ENCODE results near the gene GPR84.
A peak's percentile ranks its signal among the peaks of the same experiment; 100 is the strongest.

The GPR84 gene

GRCh38 chr12:54373649-54374561 lies 9.6 kb upstream of the GPR84 start:
- peak in 1 of 14 donors; percentile 42 for DNase-seq

DNA sequence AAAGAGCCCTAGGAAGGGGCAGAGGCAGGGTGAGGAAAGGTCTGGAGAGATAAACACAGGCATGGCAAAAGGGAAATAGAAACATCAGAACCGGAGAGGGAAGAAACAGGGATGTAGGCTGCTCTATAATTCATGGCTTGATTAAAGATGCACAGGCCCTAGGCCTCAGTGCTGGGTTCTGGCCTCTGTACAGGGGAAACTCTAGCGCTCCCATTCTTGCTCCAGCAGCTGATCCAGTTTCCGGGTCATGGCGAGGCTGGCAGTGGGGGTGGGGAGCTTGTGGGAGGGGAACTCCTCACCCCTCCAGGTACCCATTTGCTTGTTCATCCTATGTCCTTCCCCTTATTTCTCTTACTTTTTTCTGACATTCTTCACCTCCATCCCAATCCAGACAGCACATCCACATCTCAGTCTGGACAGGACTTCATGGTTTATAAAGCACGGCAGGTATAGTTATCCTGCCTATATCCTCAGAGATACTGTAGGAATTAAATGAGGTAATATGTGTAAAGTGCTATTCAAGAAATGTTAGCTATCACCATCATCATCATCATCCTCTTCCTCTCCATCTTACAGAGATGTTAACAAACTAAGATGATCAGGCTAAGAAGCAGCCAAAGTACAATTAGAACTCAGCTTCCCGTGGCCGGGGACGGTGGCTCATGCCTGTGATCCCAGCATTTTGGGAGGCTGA lies 8.0 kb upstream of the GPR84 start:
- DNase-seq, result no peak

DNA sequence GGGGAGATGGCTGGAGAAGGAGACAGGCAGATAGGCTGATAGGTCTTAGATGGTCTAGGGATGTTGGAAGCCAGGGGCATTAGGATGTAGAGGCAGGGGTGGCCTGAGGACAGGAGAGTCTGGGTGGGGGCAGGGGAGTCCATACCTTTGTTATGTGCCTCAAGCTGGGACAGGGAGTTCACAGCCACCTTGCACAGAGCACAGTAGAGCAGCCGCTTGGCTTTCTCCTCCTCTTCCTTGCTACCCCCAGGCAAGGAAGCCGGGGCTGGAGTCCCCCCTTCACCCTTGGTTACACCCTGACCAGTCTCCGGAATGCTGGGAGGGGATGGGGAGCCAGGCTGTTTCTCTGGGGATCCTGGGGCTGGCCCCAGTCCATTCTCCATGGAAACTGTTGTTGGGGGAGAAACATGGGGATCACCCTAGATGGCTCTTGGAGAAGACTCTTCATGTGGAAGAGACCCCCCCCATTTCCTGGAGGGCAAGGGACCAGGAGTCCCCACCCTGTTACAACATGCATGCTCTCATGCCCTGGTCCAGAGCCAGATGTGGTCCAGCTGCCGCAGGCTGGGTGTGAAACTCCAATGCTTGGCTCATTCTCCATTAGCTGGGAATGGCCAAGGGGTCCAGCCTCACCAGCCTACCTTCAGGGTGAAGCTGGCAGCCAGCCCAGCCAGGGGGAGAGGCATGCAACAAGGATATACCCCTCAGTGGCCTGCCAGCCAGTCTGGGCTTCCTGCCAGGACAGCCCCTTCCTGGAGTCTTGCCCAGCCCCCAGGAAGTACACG lies 7.2 kb upstream of the GPR84 start:
- DNase-seq, result peak in 7 of 14 donors; percentile 26 to 73 (median 63)

- DNase-seq, result peak in 12 of 14 donors; percentile 36 to 86 (median 64)
Measured at GRCh38 chr12:54370171-54370730, 6.0 kb upstream of the GPR84 start.

DNA sequence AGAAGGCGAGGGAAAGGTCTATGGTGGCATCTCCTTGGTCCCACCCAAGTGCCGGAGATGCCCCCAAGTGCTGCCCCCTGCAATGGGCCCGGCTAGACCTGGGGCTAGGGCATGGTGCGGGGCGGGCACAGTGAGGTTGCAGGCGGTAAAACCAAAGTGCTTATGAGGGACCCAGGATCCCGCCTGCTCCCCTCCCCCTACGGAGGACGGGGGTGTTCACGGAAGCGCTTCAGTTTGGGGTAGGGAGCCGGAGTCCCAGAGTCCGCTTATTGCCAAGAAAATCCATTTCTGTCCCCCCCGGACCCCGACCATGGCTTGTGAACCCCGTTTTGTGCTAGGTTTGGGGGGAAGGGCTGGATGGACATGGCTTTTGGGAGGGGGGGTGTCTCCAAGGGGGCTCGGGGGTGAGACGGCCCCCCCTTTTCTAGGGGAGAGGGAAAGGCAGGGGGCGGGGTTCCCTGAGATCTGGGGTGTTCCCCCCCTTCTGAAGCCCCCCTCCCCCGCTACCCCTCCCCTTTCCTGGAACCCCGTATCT lies 5.4 kb upstream of the GPR84 start:
- no peak for DNase-seq

- DNase-seq, result peak in 12 of 14 donors; percentile 39 to 83 (median 74)
Measured at GRCh38 chr12:54368709-54369596, 4.7 kb upstream of the GPR84 start.

DNA sequence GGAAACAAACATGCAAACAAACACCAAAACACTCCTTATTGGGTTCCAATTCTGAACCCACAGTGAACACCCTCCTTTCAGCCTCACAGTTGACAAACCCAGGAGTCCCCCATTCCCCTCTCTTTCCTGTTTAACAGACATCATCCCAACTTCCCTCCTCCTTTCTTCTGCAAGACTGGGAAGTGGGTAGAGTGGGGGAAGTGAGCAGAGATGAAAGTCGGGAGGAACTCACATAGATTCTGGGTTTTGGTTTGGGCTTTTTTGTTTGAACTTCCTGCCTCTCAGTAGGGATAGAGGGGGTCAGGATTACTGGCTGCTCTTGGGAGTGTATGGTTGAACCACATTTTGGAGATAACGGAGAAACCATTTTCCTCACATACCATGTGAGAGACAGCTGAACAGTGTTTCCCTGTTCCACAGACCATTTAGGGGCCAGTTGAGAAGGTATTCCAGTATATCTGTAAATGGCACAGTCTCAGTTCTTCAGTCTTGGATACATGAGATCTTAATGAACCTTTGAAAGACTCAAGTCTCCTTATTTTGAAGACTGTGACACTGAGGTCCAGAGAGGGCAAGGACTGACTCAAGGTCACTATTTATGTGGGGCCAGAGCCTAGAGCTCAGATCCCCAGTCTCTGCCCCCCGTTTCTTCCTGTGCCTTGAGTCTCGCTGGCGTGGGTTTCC lies 3.9 kb upstream of the GPR84 start:
- DNase-seq, result no peak

DNA sequence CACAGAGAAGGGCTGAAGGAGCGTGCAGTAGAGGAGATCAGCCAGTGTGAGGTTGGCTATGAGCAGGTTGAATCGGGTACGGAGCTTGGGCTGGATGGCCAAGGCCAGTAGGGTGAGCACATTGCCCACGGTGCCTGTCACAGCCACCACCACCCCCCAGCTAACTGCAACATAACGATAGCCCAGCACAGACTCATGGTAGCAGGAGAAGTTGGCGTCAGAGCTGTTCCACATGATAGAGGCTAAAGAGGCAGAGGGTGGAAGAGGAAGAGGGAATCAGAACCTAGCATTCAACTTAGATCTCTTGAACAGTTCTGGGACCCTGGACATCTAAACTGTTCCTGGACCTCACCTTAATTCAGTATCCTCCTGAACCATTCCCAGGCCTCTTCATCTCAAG lies 668 bp downstream of the GPR84 start:
- DNase-seq, result no peak

DNA sequence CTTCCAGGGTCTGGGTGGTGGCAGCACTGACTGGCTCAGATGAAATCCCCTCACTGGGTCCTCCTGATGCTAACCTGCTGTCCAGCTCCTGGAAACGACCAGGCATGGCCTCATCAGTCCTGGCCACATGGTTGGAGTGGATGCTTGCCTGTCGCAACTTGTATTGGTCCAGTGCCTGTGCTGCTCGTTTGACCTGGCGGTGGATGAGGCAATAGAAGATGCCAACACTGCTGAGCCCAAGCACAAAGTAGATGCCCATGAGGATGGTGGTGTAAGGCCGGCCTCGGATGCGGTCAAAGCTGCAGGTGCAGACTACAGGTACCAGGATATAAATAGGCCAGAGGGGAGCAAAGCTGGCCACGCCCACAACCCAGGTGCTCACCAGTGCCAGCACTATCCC lies 1.2 kb downstream of the GPR84 start:
- DNase-seq, result no peak

DNA sequence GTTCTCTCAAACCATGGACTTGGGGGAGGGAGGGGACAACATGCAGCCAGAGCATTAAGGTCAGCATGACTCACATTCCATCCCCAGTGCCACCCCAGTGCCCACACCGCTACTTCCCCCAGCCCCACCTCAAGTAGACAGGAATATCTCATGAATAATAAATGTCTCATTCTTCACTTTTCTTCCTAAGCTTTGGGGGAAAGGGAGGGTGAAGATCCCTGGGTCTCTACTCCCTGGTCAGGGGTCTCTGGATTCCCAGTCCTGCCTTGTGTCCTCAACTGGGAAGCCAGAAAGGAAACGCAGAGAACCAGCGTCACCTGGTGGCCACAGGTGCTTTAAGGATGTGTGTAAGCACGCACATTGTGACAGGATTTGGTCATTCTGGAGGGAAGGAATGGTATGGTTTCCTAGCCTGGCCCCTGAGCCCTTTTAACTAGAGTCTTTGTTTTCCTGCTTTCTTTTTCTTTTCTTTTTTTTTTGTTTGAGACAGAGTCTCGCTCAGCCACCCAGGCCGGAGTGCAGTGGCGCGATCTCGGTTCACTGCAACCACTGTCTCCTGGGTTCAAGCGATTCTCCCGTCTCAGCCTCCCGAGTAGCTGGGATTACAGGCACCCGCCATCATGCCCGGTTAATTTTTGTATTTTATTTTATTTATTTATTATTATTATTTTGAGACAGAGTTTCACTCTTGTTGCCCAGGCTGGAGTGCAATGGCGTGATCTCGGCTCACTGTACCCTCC lies 3.4 kb downstream of the GPR84 start:
- DNase-seq, result peak in 11 of 14 donors; percentile 17 to 69 (median 50)

DNA sequence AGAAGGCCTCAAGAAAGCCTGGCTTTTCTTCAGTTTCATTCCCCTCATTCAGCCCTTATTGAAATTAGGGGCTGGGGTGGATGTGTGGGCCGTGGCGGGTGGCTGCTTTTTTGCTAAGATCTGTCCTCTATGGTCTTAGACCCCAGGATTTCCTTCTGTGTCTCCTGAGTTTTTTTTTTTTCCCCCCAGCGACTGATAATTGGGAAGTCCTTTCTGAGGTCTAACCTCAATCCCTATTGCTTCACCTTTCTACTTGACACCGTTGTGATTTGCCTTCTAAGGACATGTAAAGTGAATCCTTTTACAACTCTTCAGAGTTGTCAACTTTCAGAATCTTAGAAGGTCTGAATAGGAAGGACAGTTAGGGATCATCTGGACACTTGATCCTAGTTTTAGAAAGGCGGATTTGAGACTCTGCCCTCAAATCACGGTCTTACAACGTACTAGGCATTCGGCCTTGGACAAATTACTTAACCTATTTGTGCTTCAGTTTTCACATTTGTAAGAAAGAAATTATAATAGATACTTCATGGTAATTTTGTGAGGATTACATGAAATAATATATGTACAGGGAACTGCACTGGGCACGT lies 4.4 kb downstream of the GPR84 start:
- no peak for DNase-seq

- DNase-seq, result peak; percentile 73 to 99 (median 95)
Measured at GRCh38 chr12:54358945-54359761, 5.1 kb downstream of the GPR84 start.

DNA sequence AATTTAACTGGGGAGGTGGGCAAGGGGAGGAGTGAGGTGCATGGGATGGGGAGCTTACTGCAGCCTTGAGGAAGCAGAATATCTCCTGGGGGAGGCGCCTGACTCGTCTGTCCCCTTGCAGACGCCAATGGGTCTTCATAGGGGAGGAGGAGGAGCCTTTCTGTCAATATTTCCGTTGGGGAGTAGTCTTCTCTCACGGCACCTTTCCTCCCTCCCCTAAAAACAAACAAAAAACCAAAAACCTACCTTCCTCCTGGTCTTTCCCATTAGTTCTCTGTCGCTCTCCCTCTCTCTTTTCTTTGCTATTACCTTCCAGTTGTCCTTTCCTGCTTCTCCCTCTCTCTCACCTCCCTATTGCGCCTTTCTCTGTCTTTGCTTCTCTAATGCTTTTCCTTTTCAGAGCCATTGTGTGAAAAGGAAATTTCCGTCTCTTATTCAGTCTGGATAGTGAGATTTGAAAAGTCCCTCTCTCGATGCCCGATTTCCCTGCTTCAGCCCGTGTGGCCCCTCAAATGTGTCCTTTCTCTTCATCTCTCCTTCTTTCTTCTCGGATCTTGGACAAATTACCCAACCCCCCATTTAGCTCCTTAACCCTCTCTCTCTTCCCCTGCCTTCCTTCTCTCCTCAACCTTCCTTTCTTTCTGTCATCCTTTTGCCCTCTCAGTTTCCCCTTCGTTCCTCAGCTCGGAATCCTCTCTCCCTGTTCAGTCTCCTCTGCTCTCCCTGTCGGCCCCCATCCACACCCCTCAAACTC lies 5.9 kb downstream of the GPR84 start:
- DNase-seq, result peak in 2 of 14 donors; percentile 61 to 79

DNA sequence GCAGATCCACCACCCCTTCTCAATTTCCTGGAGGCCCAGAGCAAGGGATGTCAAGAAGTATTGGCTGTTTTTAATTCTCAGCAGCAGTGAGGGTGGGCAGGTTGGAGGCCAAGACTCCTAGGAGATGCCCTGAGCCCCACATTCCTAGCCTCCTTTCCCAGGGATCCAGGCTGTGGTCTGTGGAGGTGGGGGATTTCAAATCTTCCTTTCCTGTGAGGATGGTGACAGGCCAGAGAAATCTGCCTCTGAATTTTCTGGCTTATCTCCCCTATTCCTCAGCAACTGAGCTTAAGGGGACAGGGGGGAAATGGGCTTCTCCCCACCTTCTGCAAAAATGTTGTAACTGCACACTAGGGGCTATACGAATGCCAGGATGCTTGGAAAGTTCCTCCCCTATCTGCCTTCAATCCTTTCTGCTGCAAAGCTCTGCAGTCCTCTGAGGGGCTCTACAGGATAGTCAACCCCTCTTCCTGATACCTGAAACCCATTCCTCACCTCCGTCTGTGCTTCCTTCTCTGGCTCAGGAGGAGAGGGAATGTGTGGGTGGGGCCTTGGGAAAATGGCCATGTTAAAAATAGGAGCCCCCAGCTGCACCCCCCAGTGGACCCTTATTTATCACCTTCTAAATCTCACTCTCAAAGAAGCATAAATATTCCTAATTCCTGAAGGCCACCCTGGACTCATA lies 6.6 kb downstream of the GPR84 start:
- peak in 1 of 14 donors; percentile 25 for DNase-seq

DNA sequence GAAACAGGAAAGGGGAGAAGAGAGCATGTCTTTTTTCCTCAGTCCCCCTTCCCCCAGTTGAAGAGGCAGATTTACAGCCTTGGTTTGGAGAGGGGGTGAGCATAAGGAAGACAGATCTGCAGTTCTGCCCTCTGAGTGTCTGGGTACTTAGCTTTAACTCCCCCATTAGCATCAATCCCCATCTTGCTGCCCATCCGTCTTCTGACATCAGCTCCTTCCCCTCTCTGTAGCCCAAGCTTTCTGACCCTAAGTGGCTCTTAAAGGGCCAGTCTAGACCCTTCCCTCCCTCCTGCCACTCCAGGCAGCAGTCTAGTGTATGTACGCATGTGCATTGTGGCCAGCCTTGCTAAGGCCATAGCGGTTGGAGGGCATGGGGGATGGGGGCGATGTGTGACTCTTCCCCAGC lies 7.3 kb downstream of the GPR84 start:
- DNase-seq, result no peak

GRCh38 chr12:54356228-54356627 lies 8.1 kb downstream of the GPR84 start:
- DNase-seq, result no peak

Measured in C1 segment of cervical spinal cord (tissue), 14 donors.